Measurements from ENCODE around the gene KRTAP5-2. TPM values are rescaled to one million over a fixed set of nuclear protein-coding genes. Genes with fewer than 3 reads are reported as not detected.
"Not testable (repeated sequence)": the region's sequence is repeated elsewhere in the genome, so short reads cannot be mapped to it uniquely, and the experiment has no call there.

The KRTAP5-2 gene, protein sequence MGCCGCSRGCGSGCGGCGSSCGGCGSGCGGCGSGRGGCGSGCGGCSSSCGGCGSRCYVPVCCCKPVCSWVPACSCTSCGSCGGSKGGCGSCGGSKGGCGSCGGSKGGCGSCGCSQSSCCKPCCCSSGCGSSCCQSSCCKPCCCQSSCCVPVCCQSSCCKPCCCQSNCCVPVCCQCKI
- not detected for total RNA-seq

GRCh38 chr11:1597994-1598380 lies at the start of gene KRTAP5-2:
TSS of gene KRTAP5-2 (minus strand) at chr11:1598294. CDS start at chr11:1598250, 44 bp downstream.
- DNase-seq (no peak), ATAC-seq (no peak)
- H3K27me3 Mint-ChIP-seq (ENCODE audit: low read depth): peaks cover 28% of the 10 kb centered on the region
- H3K9me3 Mint-ChIP-seq: no peaks in the 10 kb centered on the region
- H3K4me3 Mint-ChIP-seq: no peak within 1 kb of the TSS
- H3K4me1 Mint-ChIP-seq (ENCODE audit: low read depth): peaks cover 11% of the 10 kb centered on the region
- no peaks in the 10 kb centered on the region for H3K36me3 Mint-ChIP-seq (ENCODE audit: insufficient read depth)

- not testable (repeated sequence) for H3K4me1 Mint-ChIP-seq (ENCODE audit: low read depth); H3K36me3 Mint-ChIP-seq (ENCODE audit: insufficient read depth); DNase-seq; H3K4me3 Mint-ChIP-seq; H3K9me3 Mint-ChIP-seq; ATAC-seq
- peaks cover 13% of the 10 kb centered on the region for H3K27me3 Mint-ChIP-seq (ENCODE audit: low read depth)
Observed at GRCh38 chr11:1646540-1646939, 48.4 kb upstream of the KRTAP5-2 start.

DNA sequence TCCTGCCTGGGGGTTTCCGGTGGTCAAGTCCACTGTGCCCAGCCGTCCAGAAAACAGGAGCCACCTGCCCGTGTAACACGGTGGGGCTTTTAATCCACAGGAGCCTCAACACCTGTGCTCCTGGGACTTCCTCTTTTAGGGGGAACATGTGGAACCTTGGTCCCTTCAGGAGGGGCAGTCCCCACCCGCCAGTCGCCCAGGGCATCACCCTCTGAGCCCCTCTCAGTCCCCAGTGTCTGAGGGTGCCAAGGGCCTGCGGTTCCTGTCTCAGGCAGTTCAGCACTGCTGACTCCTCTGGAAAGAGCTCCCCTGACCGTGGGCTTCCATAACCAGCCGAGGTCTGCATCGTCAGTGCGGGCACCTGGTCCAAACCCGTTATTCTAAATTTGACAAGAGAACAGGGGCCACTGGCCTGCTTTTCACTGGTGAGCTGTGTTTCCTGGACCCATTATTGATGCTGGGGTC lies 47.3 kb upstream of the KRTAP5-2 start:
- ATAC-seq (no peak), DNase-seq (no peak)
- Mint-ChIP-seq H3K4me1 (ENCODE audit: low read depth) (no peaks in the 10 kb centered on the region), H3K27me3 (ENCODE audit: low read depth) (peaks cover 16% of the 10 kb centered on the region), H3K4me3 (no peak overlapping the region), H3K9me3 (no peaks in the 10 kb centered on the region), H3K36me3 (ENCODE audit: insufficient read depth) (no peaks in the 10 kb centered on the region)

DNA sequence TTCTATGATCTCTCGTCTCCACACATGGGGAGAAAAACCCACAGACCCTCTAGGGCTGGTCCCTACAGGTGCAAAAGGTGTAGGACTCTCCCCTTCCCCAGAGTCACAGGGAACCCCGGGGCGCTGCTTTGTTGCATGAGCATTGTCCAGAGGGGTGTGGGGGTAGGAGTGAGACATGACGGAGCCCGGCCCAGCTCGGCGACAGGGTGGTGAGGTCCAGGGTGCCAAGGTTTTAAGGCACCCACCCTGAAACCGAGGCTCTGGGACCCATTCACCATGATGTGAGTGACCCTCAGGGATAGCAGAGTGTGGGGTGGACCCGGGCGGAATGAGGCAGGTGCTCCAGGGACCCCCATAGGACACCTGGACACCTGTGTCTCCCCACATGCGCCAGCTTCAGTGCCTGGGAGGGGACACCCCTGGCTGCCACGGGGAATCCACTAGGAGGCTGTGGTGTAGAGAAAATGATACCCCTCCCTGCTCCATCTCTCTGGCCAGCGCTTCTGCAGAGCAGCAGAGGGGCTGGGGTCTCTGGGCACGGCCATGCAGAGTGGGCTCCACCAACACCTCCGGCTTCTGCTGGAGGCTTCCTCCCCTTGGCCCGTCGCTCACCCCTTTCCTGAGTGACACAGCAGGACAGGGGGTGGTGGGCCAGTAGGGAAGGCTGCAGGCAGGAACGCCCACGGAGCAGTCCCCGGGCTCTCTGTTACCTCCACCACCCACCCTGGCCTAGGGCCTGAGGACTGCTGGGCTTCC lies 46.7 kb upstream of the KRTAP5-2 start:
- no peaks in the 10 kb centered on the region for H3K36me3 Mint-ChIP-seq (ENCODE audit: insufficient read depth)
- no peak overlapping the region for H3K4me3 Mint-ChIP-seq
- ATAC-seq (no peak), DNase-seq (no peak)
- H3K9me3 Mint-ChIP-seq: no peaks in the 10 kb centered on the region
- peaks cover 23% of the 10 kb centered on the region for H3K27me3 Mint-ChIP-seq (ENCODE audit: low read depth)
- peaks cover 4% of the 10 kb centered on the region for H3K4me1 Mint-ChIP-seq (ENCODE audit: low read depth)

DNA sequence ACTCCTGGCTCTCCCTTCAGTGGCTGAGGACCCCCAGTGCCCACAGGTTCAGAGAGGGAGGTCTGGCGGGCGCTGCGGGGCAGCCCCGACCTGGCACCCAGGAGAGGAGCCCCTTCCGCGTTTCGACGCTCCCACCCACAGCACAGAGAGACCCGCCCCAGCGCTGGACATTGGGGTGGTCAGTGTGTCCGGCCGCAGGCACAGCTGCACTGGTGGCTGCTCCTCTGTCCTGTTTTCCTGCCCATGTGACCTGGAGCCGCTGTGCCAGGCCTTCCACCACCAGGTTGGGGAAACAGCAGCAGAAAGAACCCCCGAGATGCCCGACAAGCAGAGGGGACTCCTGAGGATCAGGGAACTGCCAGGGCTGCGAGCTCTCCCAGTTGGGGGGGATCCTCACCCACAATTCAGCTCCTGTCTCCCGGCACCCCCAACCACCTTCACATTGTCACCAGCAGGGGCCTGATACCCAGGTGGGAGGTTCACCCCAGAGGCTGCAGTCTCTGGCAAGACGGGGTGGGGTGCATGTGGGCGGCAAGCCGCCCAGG lies 45.1 kb upstream of the KRTAP5-2 start:
- ATAC-seq: no peak

DNA sequence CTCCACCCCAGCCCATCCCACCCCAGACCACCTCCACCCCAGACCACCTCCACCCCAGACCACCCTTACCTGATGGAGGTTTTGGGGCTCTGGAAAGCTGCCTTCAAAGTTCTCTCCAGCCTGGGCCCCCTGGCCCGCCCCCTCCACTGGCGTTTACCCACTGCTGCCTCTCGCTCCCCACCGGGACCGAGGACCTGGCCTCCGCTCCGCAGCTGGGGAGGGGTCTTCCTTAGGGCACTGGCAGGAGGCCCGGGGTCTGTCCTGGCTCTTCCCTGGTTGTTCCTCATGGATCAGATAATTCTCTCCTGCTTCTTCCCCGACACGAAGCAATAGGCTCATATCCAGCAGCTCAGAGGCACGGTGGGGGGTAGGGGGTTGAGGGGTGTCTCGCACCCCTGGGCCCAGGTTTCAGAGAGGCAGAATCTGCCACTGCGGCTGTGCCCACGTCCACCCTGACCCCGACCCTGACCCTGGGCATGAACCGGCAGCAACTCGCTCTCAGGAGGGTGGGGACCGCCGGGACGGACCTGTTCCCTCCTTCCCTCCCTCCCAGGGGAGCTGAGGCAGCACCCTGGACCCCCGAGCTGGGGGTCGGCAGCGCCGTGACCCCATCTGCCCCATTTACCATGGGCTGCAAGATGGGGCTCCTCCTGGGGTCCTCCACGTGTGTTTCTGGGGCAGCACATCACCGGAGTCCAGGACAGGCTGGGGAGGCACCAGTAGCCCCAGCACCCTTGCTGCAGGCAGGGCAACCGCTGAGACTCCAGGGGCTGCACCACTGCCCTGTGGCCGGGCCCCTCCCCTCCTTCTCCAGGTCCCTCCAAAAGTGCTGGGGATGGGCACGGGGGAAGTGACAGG lies 44.4 kb upstream of the KRTAP5-2 start:
- no peak for ATAC-seq
- Mint-ChIP-seq H3K9me3 (no peaks in the 10 kb centered on the region), H3K27me3 (ENCODE audit: low read depth) (peaks cover 27% of the 10 kb centered on the region), H3K4me1 (ENCODE audit: low read depth) (peaks cover 5% of the 10 kb centered on the region), H3K4me3 (no peak overlapping the region), H3K36me3 (ENCODE audit: insufficient read depth) (no peaks in the 10 kb centered on the region)
- no peak for DNase-seq

More for the DNA sequence above, 45.1 kb upstream of the KRTAP5-2 start:
- H3K4me3 Mint-ChIP-seq: no peak overlapping the region
- H3K36me3 Mint-ChIP-seq (ENCODE audit: insufficient read depth): no peaks in the 10 kb centered on the region
- no peak for DNase-seq
- peaks cover 27% of the 10 kb centered on the region for H3K27me3 Mint-ChIP-seq (ENCODE audit: low read depth)
- no peaks in the 10 kb centered on the region for H3K9me3 Mint-ChIP-seq
- H3K4me1 Mint-ChIP-seq (ENCODE audit: low read depth): peaks cover 5% of the 10 kb centered on the region

DNA sequence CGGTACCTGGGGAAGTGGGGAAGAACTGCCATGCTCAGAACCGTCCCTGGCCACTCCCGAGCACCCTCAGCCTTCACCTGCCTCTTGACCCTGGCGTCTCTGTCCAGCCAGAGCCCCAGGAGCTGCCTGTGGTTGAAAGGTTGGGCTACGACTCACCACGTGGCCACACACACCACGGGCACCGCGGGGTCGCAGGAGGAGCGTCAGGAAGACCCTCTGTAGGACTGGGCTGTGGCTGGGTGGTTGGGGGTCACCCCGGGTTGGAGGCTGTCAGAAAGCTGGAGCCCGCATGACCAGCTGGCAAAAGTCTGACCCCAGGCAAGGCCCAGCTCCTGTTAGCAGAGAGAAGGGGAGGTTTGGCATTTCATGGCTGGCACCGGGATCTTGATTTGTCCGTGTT lies 43.0 kb upstream of the KRTAP5-2 start:
- H3K27me3 Mint-ChIP-seq (ENCODE audit: low read depth): peaks cover 23% of the 10 kb centered on the region
- no peaks in the 10 kb centered on the region for H3K9me3 Mint-ChIP-seq
- no peak overlapping the region for H3K4me3 Mint-ChIP-seq
- H3K36me3 Mint-ChIP-seq (ENCODE audit: insufficient read depth): no peaks in the 10 kb centered on the region
- H3K4me1 Mint-ChIP-seq (ENCODE audit: low read depth): peaks cover 5% of the 10 kb centered on the region
- DNase-seq: no peak
- no peak for ATAC-seq

- ATAC-seq (peak in 1 of 2 donors; percentile 48), DNase-seq (no peak)
- Mint-ChIP-seq H3K4me1 (ENCODE audit: low read depth) (peaks cover 5% of the 10 kb centered on the region), H3K36me3 (ENCODE audit: insufficient read depth) (no peaks in the 10 kb centered on the region), H3K4me3 (no peak overlapping the region), H3K9me3 (no peaks in the 10 kb centered on the region), H3K27me3 (ENCODE audit: low read depth) (peaks cover 25% of the 10 kb centered on the region)
Observed at GRCh38 chr11:1640076-1640946, 42.2 kb upstream of the KRTAP5-2 start.

- Mint-ChIP-seq H3K27me3 (ENCODE audit: low read depth) (peaks cover 30% of the 10 kb centered on the region), H3K4me3 (no peak overlapping the region)
Observed at GRCh38 chr11:1639666-1640065, 41.6 kb upstream of the KRTAP5-2 start.

GRCh38 chr11:1639102-1639620 lies 41.1 kb upstream of the KRTAP5-2 start:
- ATAC-seq (no peak), DNase-seq (no peak)
- Mint-ChIP-seq H3K27me3 (ENCODE audit: low read depth) (peaks cover 25% of the 10 kb centered on the region), H3K4me1 (ENCODE audit: low read depth) (peaks cover 5% of the 10 kb centered on the region), H3K9me3 (no peaks in the 10 kb centered on the region), H3K4me3 (no peak overlapping the region), H3K36me3 (ENCODE audit: insufficient read depth) (no peaks in the 10 kb centered on the region)

More at GRCh38 chr11:1639666-1640065, 41.6 kb upstream of the KRTAP5-2 start:
- Mint-ChIP-seq H3K9me3 (no peaks in the 10 kb centered on the region), H3K4me1 (ENCODE audit: low read depth) (peaks cover 5% of the 10 kb centered on the region), H3K36me3 (ENCODE audit: insufficient read depth) (no peaks in the 10 kb centered on the region)
- no peak for ATAC-seq
- DNase-seq: no peak

DNA sequence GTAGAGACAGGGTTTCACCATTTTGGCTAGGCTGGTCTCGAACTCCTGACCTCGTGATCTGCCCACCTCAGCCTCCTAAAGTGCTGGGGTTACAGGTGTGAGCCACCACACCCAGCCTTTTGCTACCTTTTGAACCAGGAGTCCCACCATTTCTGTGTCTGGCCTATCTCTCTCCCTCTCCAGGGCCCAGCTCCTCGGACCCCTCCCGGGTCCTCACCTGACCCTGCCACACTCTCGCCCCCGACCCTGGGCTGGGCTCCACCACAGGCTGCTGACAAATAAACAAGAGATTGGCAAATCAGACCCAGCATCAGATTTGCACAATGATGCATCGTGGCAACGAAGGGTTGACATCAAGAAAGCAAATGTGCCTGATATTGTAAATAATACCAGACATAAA lies 40.2 kb upstream of the KRTAP5-2 start:
- peaks cover 30% of the 10 kb centered on the region for H3K27me3 Mint-ChIP-seq (ENCODE audit: low read depth)
- H3K9me3 Mint-ChIP-seq: no peaks in the 10 kb centered on the region
- no peaks in the 10 kb centered on the region for H3K36me3 Mint-ChIP-seq (ENCODE audit: insufficient read depth)
- DNase-seq (no peak), ATAC-seq (no peak)
- H3K4me3 Mint-ChIP-seq: no peak overlapping the region
- peaks cover 5% of the 10 kb centered on the region for H3K4me1 Mint-ChIP-seq (ENCODE audit: low read depth)

DNA sequence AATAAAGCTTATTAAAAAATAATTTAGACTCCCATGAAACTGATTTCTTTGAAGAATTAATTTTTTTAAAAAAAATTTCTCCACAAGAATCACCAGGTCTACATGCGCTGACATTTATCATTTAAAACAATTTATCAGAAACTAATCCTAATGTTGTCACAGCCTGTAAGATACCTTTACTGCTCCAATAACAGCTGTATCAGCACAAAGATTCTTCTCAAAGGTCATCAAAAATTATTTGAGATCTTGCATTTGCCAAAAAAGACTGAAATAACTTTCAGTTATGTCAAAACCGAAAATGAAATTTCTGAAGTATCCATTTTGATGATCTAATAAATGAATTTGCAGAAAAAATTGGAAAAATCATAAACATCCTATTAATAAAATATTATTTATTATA lies 39.5 kb upstream of the KRTAP5-2 start:
- Mint-ChIP-seq H3K36me3 (ENCODE audit: insufficient read depth) (no peaks in the 10 kb centered on the region), H3K4me3 (no peak overlapping the region), H3K27me3 (ENCODE audit: low read depth) (peaks cover 35% of the 10 kb centered on the region), H3K9me3 (no peaks in the 10 kb centered on the region), H3K4me1 (ENCODE audit: low read depth) (peaks cover 6% of the 10 kb centered on the region)
- ATAC-seq (no peak), DNase-seq (no peak)

DNA sequence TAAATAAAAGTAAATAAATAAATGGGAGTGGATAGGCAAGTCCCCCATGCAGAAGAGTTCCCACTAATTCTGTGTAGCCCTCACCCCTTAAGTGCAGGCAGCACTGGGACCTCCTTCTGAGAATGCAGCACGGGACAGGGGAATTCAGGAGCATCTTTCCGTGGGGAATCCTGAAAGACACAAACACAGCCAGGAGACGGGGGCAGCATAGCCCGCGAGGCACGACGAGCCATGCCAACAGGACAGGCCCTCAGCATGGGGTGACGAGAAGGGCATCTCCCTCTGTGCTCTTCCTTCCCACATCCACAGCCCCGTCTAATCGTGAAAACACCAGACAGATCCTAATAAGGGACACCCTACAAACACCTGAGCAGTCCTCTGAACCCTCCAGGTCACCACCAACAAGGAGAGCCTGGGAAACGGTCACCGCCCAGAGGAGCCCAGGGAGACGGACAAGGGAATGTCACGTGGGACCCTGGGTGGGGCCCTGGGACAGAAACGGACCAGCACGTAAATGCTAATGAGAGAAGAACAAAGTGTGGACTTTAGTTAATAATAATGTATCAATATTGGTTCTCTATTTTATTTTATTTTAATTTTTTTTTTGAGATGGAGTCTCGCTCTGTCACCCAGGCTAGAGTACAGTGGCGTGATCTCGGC lies 38.3 kb upstream of the KRTAP5-2 start:
- H3K27me3 Mint-ChIP-seq (ENCODE audit: low read depth): peaks cover 37% of the 10 kb centered on the region
- DNase-seq (no peak), ATAC-seq (no peak)
- H3K9me3 Mint-ChIP-seq: no peaks in the 10 kb centered on the region
- no peaks in the 10 kb centered on the region for H3K36me3 Mint-ChIP-seq (ENCODE audit: insufficient read depth)
- H3K4me1 Mint-ChIP-seq (ENCODE audit: low read depth): peaks cover 7% of the 10 kb centered on the region
- H3K4me3 Mint-ChIP-seq: no peak overlapping the region
